Trophoblast cell (in vitro differentiated cells and primary cell): ENCODE measurements around the gene ATP1A4.
A peak's percentile ranks its signal among the peaks of the same experiment; 100 is the strongest.

Experiments used
- DNase-seq, 2 donors: peaks; one replicate each; pipeline ENCODE4 v3.0.0-alpha.2; 2016
- H2AFZ ChIP-seq: 2 replicates; pipeline ENCODE4 v1.6.1; 2013; ENCODE audit warnings: low read length, moderate library complexity, mild to moderate bottlenecking; ENCODE audit not compliant: insufficient read depth, poor library complexity
- H2AK5ac ChIP-seq: 2 replicates; pipeline ENCODE4 v1.6.1; 2013; ENCODE audit warnings: mild to moderate bottlenecking, low read length
- H2BK120ac ChIP-seq: 2 replicates; pipeline ENCODE4 v1.6.1; 2013; ENCODE audit warnings: low read length, mild to moderate bottlenecking, moderate library complexity; ENCODE audit not compliant: insufficient read depth, poor library complexity
- H2BK12ac ChIP-seq: 2 replicates; pipeline ENCODE4 v1.6.1; 2013; ENCODE audit warnings: mild to moderate bottlenecking, low read length, moderate library complexity
- H2BK5ac ChIP-seq: 2 replicates; pipeline ENCODE4 v1.6.1; 2013; ENCODE audit warnings: low read length, low read depth, moderate library complexity, mild to moderate bottlenecking; ENCODE audit not compliant: poor library complexity
- H3K14ac ChIP-seq: 2 replicates; pipeline ENCODE4 v1.6.1; 2013; ENCODE audit warnings: mild to moderate bottlenecking, low read length
- H3K18ac ChIP-seq: 2 replicates; pipeline ENCODE4 v1.6.1; 2013; ENCODE audit warnings: mild to moderate bottlenecking, low read length
- H3K23ac ChIP-seq: 2 replicates; pipeline ENCODE4 v1.6.1; 2013; ENCODE audit warnings: low read length
- H3K27ac ChIP-seq: 2 replicates; pipeline ENCODE4 v1.5.1; 2013; ENCODE audit warnings: low read depth, mild to moderate bottlenecking, inconsistent platforms, low read length, moderate library complexity
- H3K27me3 ChIP-seq: 2 replicates; pipeline ENCODE4 v1.6.1; 2013; ENCODE audit warnings: inconsistent platforms, mild to moderate bottlenecking, low read length, moderate library complexity; ENCODE audit not compliant: insufficient read depth
- H3K36me3 ChIP-seq, 2 experiments: 1 replicate in 1 of 2; 2 replicates in 1 of 2; pipeline ENCODE4 v1.6.1; 2013; ENCODE audit warnings: low read length in 2 of 2, mild to moderate bottlenecking in 2 of 2, moderate library complexity in 1 of 2; ENCODE audit not compliant: insufficient read depth in 2 of 2, control insufficient read depth in 1 of 2
- H3K4ac ChIP-seq: 2 replicates; pipeline ENCODE4 v1.6.1; 2013; ENCODE audit warnings: low read depth, mild to moderate bottlenecking, low read length, moderate library complexity
- H3K4me1 ChIP-seq, 2 experiments: 1 replicate in 1 of 2; 2 replicates in 1 of 2; pipeline ENCODE4 v1.6.1; 2013; ENCODE audit warnings: low read length in 2 of 2, mild to moderate bottlenecking in 2 of 2, moderate library complexity in 1 of 2; ENCODE audit not compliant: insufficient read depth in 2 of 2, control insufficient read depth in 1 of 2
- H3K4me2 ChIP-seq: 2 replicates; pipeline ENCODE4 v1.6.1; 2013; ENCODE audit warnings: inconsistent platforms, mild to moderate bottlenecking, low read length, moderate library complexity
- H3K4me3 ChIP-seq: 2 replicates; pipeline ENCODE4 v1.5.1; 2013; ENCODE audit warnings: mild to moderate bottlenecking, low read depth, low read length, inconsistent platforms
- H3K79me1 ChIP-seq: one replicate; pipeline ENCODE4 v1.6.1; 2013; ENCODE audit warnings: low read length
- H3K79me2 ChIP-seq: 2 replicates; pipeline ENCODE4 v1.6.1; 2013; ENCODE audit warnings: low read length, mild to moderate bottlenecking; ENCODE audit not compliant: control insufficient read depth, insufficient read depth, poor library complexity
- H3K9ac ChIP-seq: 2 replicates; pipeline ENCODE4 v1.6.1; 2013; ENCODE audit warnings: mild to moderate bottlenecking, low read length
- H3K9me3 ChIP-seq: 2 replicates; pipeline ENCODE4 v1.6.1; 2013; ENCODE audit warnings: low read depth, mild to moderate bottlenecking, control low read depth, inconsistent platforms, low read length; ENCODE audit not compliant: insufficient read depth
- H4K12ac ChIP-seq: 2 replicates; pipeline ENCODE4 v1.6.1; 2013; ENCODE audit warnings: low read depth, mild to moderate bottlenecking, low read length, moderate library complexity
- H4K8ac ChIP-seq: 2 replicates; pipeline ENCODE4 v1.6.1; 2013; ENCODE audit warnings: low read depth, mild to moderate bottlenecking, low read length, moderate library complexity
- H4K91ac ChIP-seq: one replicate; pipeline ENCODE4 v1.6.1; 2013; ENCODE audit warnings: low read depth, mild to moderate bottlenecking, low read length, moderate library complexity
- WGBS: extraction: QIAGEN DNeasy Blood & Tissue Kit; methylation state at CpG from one replicate; pipeline ENCODE4 v1.1.7; 2013; ENCODE audit warnings: missing lambda C conversion rate; ENCODE audit not compliant: insufficient read length, insufficient coverage; ENCODE audit errors: extremely low coverage; 5-methylcytosine and 5-hydroxymethylcytosine counted together

The ATP1A4 gene

DNA sequence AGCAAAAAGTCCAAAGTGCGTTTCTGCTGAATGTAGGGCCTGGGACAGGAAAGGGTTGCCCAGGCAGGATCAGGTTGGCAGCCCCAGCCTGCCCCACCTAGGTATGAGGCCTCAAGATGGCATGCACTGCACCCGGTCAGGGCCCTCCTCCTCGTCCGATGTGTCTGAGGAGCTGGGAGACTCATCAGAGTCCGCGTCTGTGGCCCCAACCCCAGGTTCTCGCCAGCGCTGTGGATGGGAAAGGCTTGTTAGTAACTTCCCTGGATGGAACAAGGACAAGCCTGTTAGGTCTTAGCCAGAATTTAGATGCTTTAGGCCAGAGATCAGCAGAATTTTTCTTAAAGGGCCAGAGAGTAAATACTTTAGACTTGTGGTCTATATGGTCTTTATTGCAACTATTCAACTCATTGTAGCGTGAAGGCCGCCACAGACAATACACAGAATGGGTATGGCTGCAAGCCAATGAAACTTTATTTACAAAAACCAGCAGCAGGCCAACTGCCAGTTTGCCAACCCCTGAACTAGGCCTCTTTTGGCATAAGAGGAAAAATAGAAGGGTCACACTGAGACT is 66.2 kb downstream of the ATP1A4 start:
- Histone ChIP-seq H3K27ac (no peak overlapping the region), H3K79me1 (no peaks in the 10 kb centered on the region), H3K9ac (no peak overlapping the region), H3K4me3 (no peak overlapping the region), H3K14ac (no peak overlapping the region), H4K12ac (no peak overlapping the region), H2BK5ac (no peak overlapping the region), H4K8ac (no peak overlapping the region), H3K9me3 (no peaks in the 10 kb centered on the region), H3K27me3 (no peaks in the 10 kb centered on the region), H2BK120ac (no peak overlapping the region), H4K91ac (no peak overlapping the region), H3K79me2 (no peaks in the 10 kb centered on the region), H3K36me3 (peaks cover 38 to 65% of the 10 kb centered on the region in 2 experiments), H2AK5ac (no peak overlapping the region), H3K18ac (no peak overlapping the region), H3K4ac (no peak overlapping the region), H2AFZ (no peak overlapping the region), H3K23ac (no peak overlapping the region), H2BK12ac (no peak overlapping the region), H3K4me2 (no peak overlapping the region), H3K4me1 (peaks cover 8% of the 10 kb centered on the region in 2 experiments)
- no peak for DNase-seq
- no CpG with 5 or more reads among the region's 10 CpGs for WGBS

DNA sequence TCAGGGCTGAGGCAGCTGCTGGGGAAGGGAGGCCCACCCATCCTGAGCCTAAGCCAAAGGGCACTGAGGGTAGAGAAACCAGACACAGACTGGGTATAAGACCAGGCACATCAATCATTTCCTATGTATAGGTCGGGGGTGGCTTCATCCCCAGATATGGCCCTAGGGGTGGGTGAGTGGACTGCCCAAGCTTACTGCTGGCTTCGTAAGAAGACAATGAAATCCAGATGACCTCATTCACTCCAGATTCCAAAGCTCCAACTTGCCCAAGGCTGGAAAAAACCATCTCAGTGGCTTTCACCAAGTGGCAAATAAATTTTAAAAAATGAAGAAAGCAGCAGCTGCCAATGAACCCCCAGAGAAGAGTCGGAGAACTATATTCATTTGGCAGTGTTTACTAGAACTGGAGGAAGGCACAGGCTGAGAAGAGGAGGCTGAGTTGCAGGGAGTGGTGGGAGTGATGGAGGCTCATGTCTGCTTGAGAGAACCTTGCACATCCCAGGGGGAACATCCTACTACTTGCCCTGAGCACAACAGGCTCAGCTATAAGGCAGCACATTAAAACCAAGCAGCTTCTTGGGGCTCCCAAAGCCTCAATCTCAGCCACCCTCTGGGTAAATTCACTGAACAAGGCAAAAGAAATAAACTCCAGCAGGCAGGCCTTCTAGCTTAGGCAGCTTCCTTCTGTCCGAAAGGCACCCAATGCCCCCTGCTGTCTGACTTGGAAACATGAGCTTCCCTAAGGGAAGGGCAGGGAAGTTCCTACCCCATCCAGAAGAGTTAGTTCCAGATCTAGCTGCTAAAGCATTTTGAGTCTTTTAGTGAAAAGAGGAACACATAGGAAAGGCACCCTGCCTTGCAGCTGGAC is 67.9 kb downstream of the ATP1A4 start:
- H2AK5ac ChIP-seq, result no peak overlapping the region
- H4K12ac ChIP-seq, result no peak overlapping the region
- no peak overlapping the region for H4K91ac ChIP-seq
- no peak overlapping the region for H3K27ac ChIP-seq
- no peak overlapping the region for H3K23ac ChIP-seq
- H3K9me3 ChIP-seq, result no peaks in the 10 kb centered on the region
- peak; percentile 40 to 71 for DNase-seq
- H2BK12ac ChIP-seq, result no peak overlapping the region
- no peaks in the 10 kb centered on the region for H3K79me1 ChIP-seq
- peaks cover 8% of the 10 kb centered on the region in 2 experiments for H3K4me1 ChIP-seq
- no peak overlapping the region for H2BK5ac ChIP-seq
- H3K9ac ChIP-seq, result no peak overlapping the region
- H3K36me3 ChIP-seq, result peaks cover 31 to 64% of the 10 kb centered on the region in 2 experiments
- H3K4me2 ChIP-seq, result no peak overlapping the region
- H2AFZ ChIP-seq, result no peak overlapping the region
- no peak overlapping the region for H2BK120ac ChIP-seq
- peak overlapping the region; percentile 49 for H4K8ac ChIP-seq
- no peak overlapping the region for H3K4me3 ChIP-seq
- H3K79me2 ChIP-seq, result no peaks in the 10 kb centered on the region
- no peak overlapping the region for H3K14ac ChIP-seq
- no peak overlapping the region for H3K4ac ChIP-seq
- H3K18ac ChIP-seq, result no peak overlapping the region
- WGBS, result no CpG with 5 or more reads among the region's 4 CpGs
- no peaks in the 10 kb centered on the region for H3K27me3 ChIP-seq

DNA sequence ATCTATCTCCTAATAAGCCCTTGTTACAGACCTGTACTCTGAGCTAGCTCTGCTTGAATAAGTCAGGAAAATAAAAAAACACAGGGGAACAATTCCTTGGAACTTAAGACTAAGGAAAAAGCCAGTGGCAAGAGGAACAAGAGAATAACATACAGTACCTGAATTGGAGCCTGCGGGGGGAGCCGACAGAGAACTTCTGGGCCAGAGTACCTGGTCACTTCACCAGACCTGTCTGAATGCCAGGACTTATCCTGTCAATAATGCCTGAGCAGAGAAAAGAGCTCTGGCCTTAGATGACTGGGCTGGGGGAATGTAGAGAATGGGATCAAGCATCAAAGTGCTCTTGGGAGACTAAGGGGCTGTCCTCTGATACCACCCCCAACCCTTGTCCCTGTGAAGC is 68.9 kb downstream of the ATP1A4 start:
- Histone ChIP-seq H2AFZ (no peak overlapping the region), H4K12ac (no peak overlapping the region), H3K79me1 (no peaks in the 10 kb centered on the region), H3K23ac (no peak overlapping the region), H4K8ac (no peak overlapping the region), H3K4me2 (no peak overlapping the region), H4K91ac (no peak overlapping the region), H3K18ac (no peak overlapping the region), H3K79me2 (no peaks in the 10 kb centered on the region), H3K4ac (no peak overlapping the region), H2BK5ac (no peak overlapping the region), H3K14ac (no peak overlapping the region), H3K27ac (no peak overlapping the region), H3K9me3 (no peaks in the 10 kb centered on the region), H2BK12ac (no peak overlapping the region), H3K4me3 (no peak overlapping the region), H3K9ac (no peak overlapping the region), H3K36me3 (peaks cover 34 to 65% of the 10 kb centered on the region in 2 experiments), H2BK120ac (no peak overlapping the region), H2AK5ac (no peak overlapping the region), H3K4me1 (peaks cover 8% of the 10 kb centered on the region in 2 experiments), H3K27me3 (no peaks in the 10 kb centered on the region)
- DNase-seq, result no peak
- no CpG with 5 or more reads among the region's 2 CpGs for WGBS

DNA sequence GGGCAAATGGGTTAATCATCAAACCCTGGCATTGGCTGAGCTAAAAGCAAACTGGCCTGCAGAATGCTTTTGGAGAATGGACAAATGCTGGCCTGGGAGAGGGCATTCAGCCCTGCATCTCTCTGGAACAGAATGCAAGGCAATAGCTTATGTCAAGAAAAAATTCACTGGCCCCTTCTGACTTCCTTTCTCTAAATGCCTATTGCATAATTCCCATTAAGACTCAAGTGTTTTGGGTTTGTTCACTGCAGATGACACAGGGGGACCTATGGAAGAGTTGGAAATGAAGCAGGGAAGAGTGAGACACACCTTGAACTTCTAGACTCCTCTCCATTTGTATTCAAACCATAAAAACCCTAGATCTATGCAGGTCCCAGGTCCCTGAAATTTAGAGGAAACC is 69.7 kb downstream of the ATP1A4 start:
- Histone ChIP-seq H3K4me3 (no peak overlapping the region), H3K18ac (no peak overlapping the region)

More for the DNA sequence above, 69.7 kb downstream of the ATP1A4 start:
- Histone ChIP-seq H3K36me3 (peaks cover 36 to 66% of the 10 kb centered on the region in 2 experiments), H2BK5ac (no peak overlapping the region), H4K91ac (no peak overlapping the region), H4K8ac (no peak overlapping the region), H3K27me3 (no peaks in the 10 kb centered on the region), H3K27ac (no peak overlapping the region), H3K4me1 (peaks cover 8% of the 10 kb centered on the region in 2 experiments), H3K4ac (no peak overlapping the region), H3K9me3 (no peaks in the 10 kb centered on the region), H3K79me1 (no peaks in the 10 kb centered on the region), H2BK120ac (no peak overlapping the region), H3K14ac (no peak overlapping the region), H4K12ac (no peak overlapping the region), H3K9ac (peak overlapping the region; percentile 48), H2AK5ac (no peak overlapping the region), H3K4me2 (no peak overlapping the region), H2AFZ (no peak overlapping the region), H3K79me2 (no peaks in the 10 kb centered on the region), H3K23ac (no peak overlapping the region), H2BK12ac (no peak overlapping the region)
- DNase-seq, result no peak
